ENCODE measurements around the gene DUOXA1.
"Not testable (repeated sequence)": the region's sequence is repeated elsewhere in the genome, so short reads cannot be mapped to it uniquely, and the experiment has no call there.

DNA sequence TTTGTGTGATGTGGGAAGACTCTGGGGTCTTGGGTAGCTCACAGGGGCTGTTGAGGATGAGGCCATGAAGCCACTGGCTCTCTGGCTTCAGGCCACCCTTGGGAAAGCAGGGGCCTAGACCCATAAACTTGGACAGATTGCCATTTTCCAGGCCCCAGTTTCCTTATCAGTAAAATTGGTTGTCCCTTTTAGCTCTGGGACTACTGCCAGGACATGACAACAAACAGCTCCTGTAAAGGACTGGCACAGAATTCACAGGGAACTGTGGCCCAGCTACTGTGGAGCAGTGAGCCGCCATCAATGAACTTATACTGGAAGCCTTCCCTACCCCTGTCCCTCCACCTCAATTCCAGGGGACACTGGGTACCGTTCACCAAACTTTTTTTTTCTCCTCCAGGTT lies 52.3 kb downstream of the DUOXA1 start:
- TF ChIP-seq POLR2AphosphoS5, TAF1, POU2F2, POLR2A (IDR thresholded peaks at IDR 0.05; ENCODE audit: low read depth, low read length): not testable (repeated sequence)
